GM15510 (cell line): ENCODE measurements around the gene PHYH.

Experiments
- POLR2A ChIP-seq: IDR thresholded peaks from 3 replicates; pipeline ENCODE4 v1.6.1; 2011; ENCODE audit warnings: borderline replicate concordance; ENCODE audit not compliant: insufficient read length; ENCODE audit errors: extremely low read depth

The PHYH gene

DNA sequence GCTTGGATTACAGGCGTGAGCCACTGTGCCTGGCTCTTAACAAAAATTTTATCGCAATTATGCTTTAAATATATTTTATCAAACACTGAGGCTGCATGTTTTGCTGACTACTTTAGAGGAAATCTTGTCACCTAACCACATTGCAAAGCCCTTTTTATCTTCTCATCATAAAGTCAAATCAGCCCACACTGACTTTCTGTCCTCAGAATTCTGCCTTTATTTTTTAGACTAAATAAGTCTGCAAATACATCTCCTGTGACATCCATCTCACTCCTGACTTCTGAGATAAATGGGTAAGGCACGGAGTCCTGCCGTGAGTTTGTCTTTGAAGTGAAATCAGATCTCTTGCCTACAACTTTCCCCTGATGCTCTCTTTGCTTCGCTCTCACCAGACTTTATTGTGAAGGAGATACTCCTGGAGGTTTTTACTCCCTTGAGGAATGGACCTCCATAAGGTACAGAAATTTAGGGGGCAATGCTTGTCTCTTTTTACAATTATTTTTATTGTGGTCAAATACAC is 42.2 kb downstream of the PHYH start:
- TF ChIP-seq POLR2A: no peak

DNA sequence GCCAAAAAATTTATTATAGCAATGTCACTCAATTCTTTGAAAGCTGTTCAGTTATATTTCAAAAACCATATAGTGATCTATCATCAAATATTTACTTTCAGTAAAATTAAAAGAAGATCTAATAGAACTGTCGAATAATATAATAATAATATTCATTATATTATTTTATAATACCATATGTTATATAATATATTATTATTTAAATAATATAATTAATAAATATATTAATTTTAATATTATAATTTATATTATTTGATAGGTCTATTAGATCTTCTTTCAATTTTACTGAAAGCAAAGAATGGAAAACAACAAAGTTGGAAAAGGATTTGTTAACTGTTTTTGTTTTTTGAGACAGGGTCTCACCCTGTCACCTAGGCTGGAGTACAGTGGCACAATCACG is 43.2 kb downstream of the PHYH start:
- TF ChIP-seq POLR2A: no peak

DNA sequence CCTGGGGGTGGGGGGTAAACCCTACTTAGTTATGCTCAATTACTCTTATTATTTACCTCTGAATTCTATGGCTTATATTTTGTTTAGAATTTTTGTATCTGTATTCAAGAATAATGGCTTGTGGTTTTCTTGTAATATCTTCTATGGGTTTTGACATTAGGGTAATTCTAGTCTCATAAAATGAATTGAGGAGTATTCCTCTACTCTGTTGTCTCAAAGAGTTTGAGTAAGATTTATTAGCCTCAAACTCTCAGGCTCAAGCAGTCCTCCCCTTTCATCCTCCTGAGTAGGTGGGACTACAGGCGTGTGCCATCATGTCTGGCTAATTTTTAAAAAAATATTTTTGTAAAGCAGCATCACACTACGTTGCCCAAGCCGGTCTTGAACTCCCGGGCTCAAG is 46.1 kb downstream of the PHYH start:
- TF ChIP-seq POLR2A: no peak

DNA sequence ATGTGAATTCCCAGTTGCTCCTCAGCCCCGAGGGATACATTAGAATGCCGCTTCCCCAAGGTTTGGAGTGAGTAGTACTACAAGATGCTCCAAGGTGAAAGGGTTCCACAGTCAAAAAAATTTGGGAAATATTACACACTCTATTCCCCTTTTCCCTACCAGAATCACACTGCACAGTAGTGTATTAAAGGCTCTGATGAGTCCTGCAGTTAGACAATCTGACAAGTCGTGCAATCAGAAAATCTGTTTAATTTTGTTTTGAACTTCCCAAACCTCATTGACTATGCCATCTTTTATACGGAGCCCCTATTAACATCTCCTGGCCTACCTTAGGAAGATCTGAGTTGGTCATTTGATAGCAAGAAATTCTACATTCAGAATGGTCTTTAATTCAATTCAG is 52.1 kb downstream of the PHYH start:
- TF ChIP-seq POLR2A: no peak

DNA sequence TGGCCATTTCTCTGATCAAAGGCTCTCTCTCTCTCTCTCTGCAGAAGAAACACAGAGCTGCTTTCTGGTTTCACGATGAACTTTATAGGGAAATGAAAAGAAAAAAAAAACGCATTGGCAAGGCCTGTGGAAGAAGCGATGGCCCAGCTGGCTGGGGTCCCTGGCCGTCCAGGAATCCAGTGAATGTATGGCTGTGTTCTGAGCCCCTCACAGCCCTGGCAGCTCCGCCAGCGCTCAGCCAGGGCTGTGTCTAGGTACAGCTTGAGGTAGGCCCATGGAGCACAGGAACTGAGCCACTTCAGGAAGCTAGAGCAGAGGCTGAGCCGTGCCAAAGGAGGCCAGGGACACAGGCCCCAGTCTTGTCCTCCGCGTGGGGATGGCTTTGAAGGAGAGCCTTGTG is 52.6 kb downstream of the PHYH start:
- TF ChIP-seq POLR2A: no peak

DNA sequence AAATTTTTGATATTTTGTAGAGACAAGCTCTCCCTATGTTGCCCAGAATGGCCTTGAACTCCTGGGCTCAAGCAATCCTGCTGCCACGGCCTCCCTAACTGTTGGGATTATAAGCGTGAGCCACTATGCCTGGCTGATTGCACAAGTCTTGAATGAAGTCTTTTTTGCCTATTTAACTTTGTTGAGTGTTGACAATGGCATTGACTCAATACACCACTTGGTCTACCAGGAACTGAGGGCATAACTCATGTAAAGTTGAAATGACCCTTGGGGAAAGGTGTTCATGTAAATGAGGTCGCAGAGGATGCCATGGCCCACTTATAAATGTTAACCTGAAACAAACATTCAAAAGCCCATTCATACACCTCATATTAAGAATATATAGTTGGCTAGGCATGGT is 58.3 kb downstream of the PHYH start:
- no peak for TF ChIP-seq POLR2A

DNA sequence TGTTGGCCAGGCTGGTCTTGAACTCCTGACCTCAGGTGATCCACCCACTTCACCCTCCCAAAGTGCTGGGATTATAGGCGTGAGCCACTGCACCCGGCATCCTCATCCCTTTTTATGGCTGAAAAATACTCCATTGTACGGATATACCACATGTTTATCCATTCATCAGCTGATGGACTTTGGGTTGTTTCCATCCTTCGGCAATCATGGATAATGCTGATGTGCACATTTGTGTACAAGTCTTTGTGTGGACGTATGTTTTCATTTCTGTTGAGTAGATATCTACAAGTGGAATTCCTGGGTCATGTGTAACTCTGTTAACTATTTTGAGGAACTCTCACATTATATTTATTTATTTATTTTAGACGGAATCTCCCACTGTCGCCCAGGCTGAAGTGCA is 59.9 kb downstream of the PHYH start:
- TF ChIP-seq POLR2A: no peak

DNA sequence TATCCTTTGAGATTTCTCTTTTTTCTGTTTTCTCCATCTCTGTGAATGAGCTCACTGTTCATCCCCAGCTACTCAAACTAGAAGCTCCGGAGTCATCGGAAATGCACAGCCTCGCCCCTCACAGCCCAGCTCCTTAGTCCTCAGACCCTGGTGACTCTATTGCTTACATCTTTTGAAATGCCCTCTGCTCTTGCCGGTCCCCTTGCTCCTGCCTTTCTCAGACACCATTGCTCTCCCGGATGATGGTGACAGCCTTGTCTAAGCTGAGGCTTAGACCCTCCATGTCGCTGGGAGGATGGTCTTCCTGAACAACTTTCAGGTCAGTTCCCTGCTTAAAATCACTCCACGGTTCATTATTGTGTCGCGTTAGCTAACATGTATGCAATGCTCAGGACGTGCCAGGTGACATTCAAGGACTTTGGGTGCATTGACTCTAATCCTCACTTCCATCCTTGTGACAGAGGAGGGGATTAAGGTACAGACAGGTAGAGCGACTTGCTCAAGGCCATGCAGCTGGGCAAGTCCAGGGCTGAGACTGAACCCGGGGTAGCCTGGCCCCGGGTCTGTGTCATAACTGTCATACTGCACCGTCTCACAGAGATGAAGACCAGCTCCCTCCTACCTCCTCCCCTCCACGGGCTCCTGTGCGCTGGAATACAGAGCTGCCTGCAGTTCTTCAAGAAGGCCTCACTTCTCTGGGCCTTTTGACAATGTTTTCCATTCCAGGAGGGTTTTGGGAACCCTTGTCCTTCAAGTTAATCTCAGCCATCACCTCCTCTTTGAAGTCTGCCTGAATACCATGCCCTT is 61.4 kb downstream of the PHYH start:
- TF ChIP-seq POLR2A: no peak

DNA sequence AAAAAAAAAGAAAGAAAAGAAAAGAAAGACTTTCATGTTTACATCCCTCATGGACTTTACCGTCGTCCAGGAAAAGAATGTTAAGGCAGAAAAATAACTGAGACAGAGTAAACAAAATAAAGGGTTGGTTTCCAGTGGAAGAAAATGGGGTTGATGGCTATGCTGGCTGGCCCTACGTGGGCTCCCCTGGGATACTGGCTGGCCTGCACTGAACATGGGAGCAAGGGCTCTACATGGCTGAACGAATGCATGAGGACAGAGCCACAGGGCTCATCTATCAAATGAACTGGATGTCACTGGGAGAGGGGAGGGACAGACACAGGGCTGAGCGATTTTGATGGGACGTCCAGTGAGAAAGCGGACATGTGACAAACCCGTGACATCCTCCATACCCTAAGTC is 63.2 kb downstream of the PHYH start:
- TF ChIP-seq POLR2A: no peak

DNA sequence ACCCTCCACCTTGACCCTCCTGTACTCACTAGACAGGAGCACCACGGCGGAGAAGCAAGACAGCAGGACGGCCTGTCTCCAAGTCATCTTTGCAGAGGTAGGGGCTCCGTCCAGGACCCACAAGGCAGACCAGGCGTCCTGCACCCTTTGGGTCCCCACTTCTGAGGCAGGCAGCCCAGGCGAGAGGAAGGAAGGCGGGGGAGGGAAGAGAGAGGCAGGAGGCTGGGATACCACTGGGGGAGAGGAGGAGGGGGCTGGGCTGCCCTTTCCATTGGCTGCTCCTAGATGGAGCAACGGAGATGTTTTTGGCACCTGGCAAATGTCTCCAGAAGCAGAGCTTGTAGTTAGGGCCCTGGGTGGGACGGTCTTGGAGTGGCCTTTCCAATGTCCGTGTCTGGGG is 65.7 kb downstream of the PHYH start, which contains the start of gene UCMA:
UCMA (minus strand) TSS at position 203 of the 400 bp plus-strand sequence; CDS start at position 87, 116 bp downstream.
- TF ChIP-seq POLR2A: no peak

DNA sequence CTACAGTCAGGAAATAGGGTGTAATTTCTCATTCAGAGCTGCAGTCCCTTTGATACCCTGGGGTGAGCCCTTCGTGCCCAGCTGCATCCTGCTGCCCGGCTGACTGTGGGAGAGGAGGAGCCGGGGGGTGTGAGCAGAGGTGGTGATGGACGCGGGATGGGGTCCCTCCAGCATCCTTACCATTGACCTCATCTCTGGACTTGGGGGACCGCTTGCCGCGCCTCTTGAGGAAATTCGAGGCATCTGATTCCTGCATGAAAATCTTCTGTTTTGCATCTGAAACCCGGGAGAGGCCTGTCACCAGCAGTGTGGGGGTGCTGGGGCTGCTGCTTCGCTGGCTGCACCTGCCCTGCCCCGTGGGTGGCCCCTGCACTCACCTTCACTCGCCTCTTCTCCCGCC is 66.5 kb downstream of the PHYH start:
- no peak for TF ChIP-seq POLR2A

DNA sequence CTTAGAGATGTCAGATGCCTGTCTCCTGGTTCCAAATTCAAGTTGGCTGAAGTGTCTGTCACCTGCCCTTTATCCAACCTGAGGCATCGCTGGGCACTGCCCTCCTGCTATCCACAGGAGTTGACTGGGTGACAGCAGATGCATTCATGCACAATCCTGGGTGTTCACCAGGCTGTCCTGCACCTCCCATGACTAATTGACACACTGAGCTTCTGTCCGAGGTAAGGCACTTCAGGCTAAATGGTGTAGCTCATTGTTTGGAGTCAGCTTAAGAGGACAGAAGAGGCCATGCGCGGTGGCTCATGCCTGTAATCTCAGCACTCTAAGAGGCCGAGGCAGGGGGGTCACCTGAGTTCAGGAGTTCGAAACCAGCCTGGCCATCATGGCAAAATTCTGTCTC is 68.1 kb downstream of the PHYH start:
- no peak for TF ChIP-seq POLR2A

DNA sequence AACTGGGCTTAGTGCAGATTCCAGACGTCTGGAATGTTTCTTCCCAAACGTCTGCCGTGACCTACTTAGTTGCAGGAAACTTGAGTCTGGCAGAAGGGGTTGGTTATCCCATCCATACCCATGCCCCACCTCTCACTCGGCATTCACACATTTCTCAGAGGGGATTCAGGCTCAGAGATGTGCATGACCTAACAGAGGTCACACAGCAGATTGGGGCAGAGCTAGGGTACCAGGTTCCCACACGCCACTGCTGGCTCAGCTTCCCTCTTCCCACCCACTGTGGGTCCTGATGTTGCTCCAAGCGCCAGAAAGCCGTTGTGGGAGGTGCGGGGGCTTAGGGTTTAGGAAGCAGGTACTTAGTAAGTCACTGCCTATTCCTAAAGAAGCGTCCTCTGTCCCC is 68.7 kb downstream of the PHYH start:
- no peak for TF ChIP-seq POLR2A
